ENCODE results near the gene CCDC171. TPM values are rescaled to one million over a fixed set of nuclear protein-coding genes. Genes with fewer than 3 reads are reported as not detected.

Gene CCDC171
- 2.6 TPM for total RNA-seq (2021; ENCODE audit: unreplicated experiment)
- 1.1 and 1.8 TPM in 2 replicates for polyA plus RNA-seq (2012)
- percentile 47 among the genes with signal in this experiment for Bru-seq, nascent RNA
- BruChase-seq, experiment 1, labeled RNA remaining after a 6-hour chase = percentile 38 among the genes with signal in this experiment
- percentile 44 among the genes with signal in this experiment for BruChase-seq, experiment 2, labeled RNA remaining after a 2-hour chase
- long read RNA-seq, partial matches to known transcripts = 3 of 8 reads
- long read RNA-seq, other reads (novel, unspliced or antisense) = 5 of 8 reads

- Histone ChIP-seq H3K79me2 (ENCODE audit: insufficient read depth, low read length) (no peaks in the 10 kb centered on the region), H2AFZ (ENCODE audit: low read depth, low read length, poor library complexity, severe bottlenecking) (peak within 1 kb of the TSS; percentile 87), H3K4me3 (replicated peaks in 1 of 2; ENCODE audit: low read depth in 1 of 2, low read length in 2 of 2) (peak within 1 kb of the TSS; percentile 72 to 75), H3K27ac (ENCODE audit: low read depth, low read length) (peak within 1 kb of the TSS; percentile 71), H4K20me1 (ENCODE audit: insufficient read depth) (no peaks in the 10 kb centered on the region), H3K4me1 (ENCODE audit: control insufficient read depth in 1 of 2, insufficient read depth in 2 of 2, low read length in 2 of 2) (peaks cover 5 to 22% of the 10 kb centered on the region in 2 experiments; a peak in 3 of 4 replicates), H3K36me3 (ENCODE audit: control insufficient read depth in 1 of 2, insufficient read depth in 2 of 2, low read length in 2 of 2) (no peaks in the 10 kb centered on the region), H3K4me2 (ENCODE audit: low read length) (peak within 1 kb of the TSS; percentile 92), H3K9ac (ENCODE audit: low read length) (peak within 1 kb of the TSS; percentile 60), H3K27me3 (ENCODE audit: insufficient read depth, low read length) (no peaks in the 10 kb centered on the region), H3K9me3 (ENCODE audit: control insufficient read depth in 1 of 2, insufficient read depth in 1 of 2, low read depth in 1 of 2, low read length in 2 of 2) (no peaks in the 10 kb centered on the region), H3K9me2 (ENCODE audit: insufficient read depth) (no peaks in the 10 kb centered on the region)
- peak; percentile 96 for ATAC-seq
- intact Hi-C loops (cut with micrococcal nuclease) = loop anchor here (2.0 to 5.0 kb wide), 2 partner anchors 41 to 54 kb away; partner anchors contain the start of gene PSIP1
- ChIA-PET POLR2A (interaction anchor here (0.7 to 1.3 kb wide), 8 partner anchors 10 to 275 kb away, joined by 3 to 9 read pairs (median 4); partner anchors contain the start of gene PSIP1), RAD21 (ENCODE audit: low non-redundant PET in 1 of 2, low total read pairs in 2 of 2, uncharacterized antibody in 2 of 2, unreplicated experiment in 2 of 2) (interaction anchor here (0.6 to 1.0 kb wide), 5 partner anchors 31 to 309 kb away, joined by 3 to 9 read pairs (median 4); no protein-coding TSS in a partner anchor), CTCF (interaction anchor here (0.9 to 1.5 kb wide), 5 partner anchors 12 to 271 kb away, joined by 3 to 19 read pairs (median 4); no protein-coding TSS in a partner anchor)
- peak; percentile 86 for DNase-seq (ENCODE audit: low read depth, low spot score)
- BruUV-seq (replicated peaks) = TSS peak; percentile 69
- TF ChIP-seq ZNF274 (IDR thresholded peaks at IDR 0.05; ENCODE audit: low read depth, low read length) = no peak
- TF ChIP-seq ZBTB33 (IDR thresholded peaks at IDR 0.05; ENCODE audit: extremely low read depth, insufficient replicate concordance, low read length) = peak; percentile 22
- TF ChIP-seq YY1 (IDR thresholded peaks at IDR 0.05; ENCODE audit: extremely low read depth, insufficient replicate concordance, low read depth, low read length) = peak; percentile 4
- TF ChIP-seq MAX (IDR thresholded peaks at IDR 0.05) = peak; percentile 90
- TF ChIP-seq SIN3A (IDR thresholded peaks at IDR 0.05; ENCODE audit: low read depth) = peak; percentile 65; the same call in 1 of the 2 replicates
- no peak for TF ChIP-seq RAD21 (IDR thresholded peaks at IDR 0.05; ENCODE audit: low read depth)
- peak; percentile 89 for TF ChIP-seq POLR2A (IDR thresholded peaks at IDR 0.05; ENCODE audit: borderline replicate concordance, extremely low read depth, insufficient read depth, insufficient read length)
- TF ChIP-seq ZFX (IDR thresholded peaks at IDR 0.05) = 0 out of 2 replicates have a peak, but pooled peaks have one; percentile 23
- TF ChIP-seq JUND (IDR thresholded peaks at IDR 0.05) = no peak
- TF ChIP-seq POLR2AphosphoS5 (IDR thresholded peaks at IDR 0.05; ENCODE audit: low read depth, low read length) = peak; percentile 79
- TF ChIP-seq SP1 (IDR thresholded peaks at IDR 0.05; ENCODE audit: low read depth) = no peak
- no peak for TF ChIP-seq CTCF (IDR thresholded peaks at IDR 0.05 in 2 of 3, conservative IDR thresholded peaks at IDR 0.05 in 1 of 3; ENCODE audit: borderline replicate concordance in 1 of 3, insufficient read depth in 1 of 3, low read depth in 2 of 3, low read length in 2 of 3)
- TF ChIP-seq SRF (IDR thresholded peaks at IDR 0.05; ENCODE audit: low read depth) = no peak
- peak; percentile 90 for TF ChIP-seq EGR1 (IDR thresholded peaks at IDR 0.05; ENCODE audit: low read depth)
These were observed at the start of gene CCDC171 for GRCh38 chr9:15552636-15553527. Gene CCDC171, plus strand, starts transcription at chr9:15553043. Its CDS starts 11,046 bp downstream, at chr9:15564089.
